Esophagus squamous epithelium (tissue), 4 donors: ENCODE measurements around the gene HBD.

Experiments used
- POLR2A ChIP-seq, 4 donors: fragments of 450-650 bp; IDR thresholded peaks; one replicate each; pipeline ENCODE4 v1.6.1; 2017; ENCODE audit warnings: antibody characterized with exemption in 4 of 4, mild to moderate bottlenecking in 4 of 4, moderate library complexity in 3 of 4
- TF ChIP-seq, protein P1 (sequence below), 6 experiments: fragments of 450-650 bp in 4 of 6; fragments of 200-600 bp in 2 of 6; sonication (generic) in 2 of 6; IDR thresholded peaks; one replicate each; pipeline ENCODE4 v1.5.1; 2016 to 2019; ENCODE audit warnings: antibody characterized with exemption in 6 of 6, mild to moderate bottlenecking in 4 of 6, moderate library complexity in 4 of 6

GRCh38 chr11:5237420-5237819 is 3.1 kb upstream of the HBD start:
- TF ChIP-seq, protein P1, sequence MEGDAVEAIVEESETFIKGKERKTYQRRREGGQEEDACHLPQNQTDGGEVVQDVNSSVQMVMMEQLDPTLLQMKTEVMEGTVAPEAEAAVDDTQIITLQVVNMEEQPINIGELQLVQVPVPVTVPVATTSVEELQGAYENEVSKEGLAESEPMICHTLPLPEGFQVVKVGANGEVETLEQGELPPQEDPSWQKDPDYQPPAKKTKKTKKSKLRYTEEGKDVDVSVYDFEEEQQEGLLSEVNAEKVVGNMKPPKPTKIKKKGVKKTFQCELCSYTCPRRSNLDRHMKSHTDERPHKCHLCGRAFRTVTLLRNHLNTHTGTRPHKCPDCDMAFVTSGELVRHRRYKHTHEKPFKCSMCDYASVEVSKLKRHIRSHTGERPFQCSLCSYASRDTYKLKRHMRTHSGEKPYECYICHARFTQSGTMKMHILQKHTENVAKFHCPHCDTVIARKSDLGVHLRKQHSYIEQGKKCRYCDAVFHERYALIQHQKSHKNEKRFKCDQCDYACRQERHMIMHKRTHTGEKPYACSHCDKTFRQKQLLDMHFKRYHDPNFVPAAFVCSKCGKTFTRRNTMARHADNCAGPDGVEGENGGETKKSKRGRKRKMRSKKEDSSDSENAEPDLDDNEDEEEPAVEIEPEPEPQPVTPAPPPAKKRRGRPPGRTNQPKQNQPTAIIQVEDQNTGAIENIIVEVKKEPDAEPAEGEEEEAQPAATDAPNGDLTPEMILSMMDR (IDR thresholded peaks at IDR 0.05): no peak
- no peak for TF ChIP-seq POLR2A (IDR thresholded peaks at IDR 0.05)
